Coronary artery (tissue), 2 donors: ENCODE measurements around the gene UTS2R.
A peak's percentile ranks its signal among the peaks of the same experiment; 100 is the strongest.

ENCODE experiments used
- DNase-seq: peaks from one replicate; pipeline ENCODE4 v3.0.0-alpha.2; 2017; ENCODE audit warnings: low spot score
- H3K27ac ChIP-seq, 2 donors: fragments of 200-600 bp; sonication (generic); one replicate each; pipeline ENCODE4 v1.5.1; 2016 to 2019
- H3K4me3 ChIP-seq: fragments of 200-600 bp; sonication (generic); 2 replicates; pipeline ENCODE4 v1.5.1; 2016; ENCODE audit warnings: mild to moderate bottlenecking, moderate library complexity
- CTCF ChIP-seq: fragments of 200-600 bp; sonication (generic); IDR thresholded peaks from one replicate; pipeline ENCODE4 v1.5.1; 2019; ENCODE audit warnings: antibody characterized with exemption

UTS2R gene

GRCh38 chr17:82416264-82416663 lies 44.7 kb downstream of the UTS2R start:
- no peak for TF ChIP-seq CTCF
- H3K27ac ChIP-seq, result no peak overlapping the region
- H3K4me3 ChIP-seq, result no peak overlapping the region
- no peak for DNase-seq

GRCh38 chr17:82416771-82417170 lies 45.2 kb downstream of the UTS2R start:
- no peak for TF ChIP-seq CTCF
- Histone ChIP-seq H3K4me3 (no peak overlapping the region), H3K27ac (no peak overlapping the region)
- DNase-seq, result no peak

- Histone ChIP-seq H3K27ac (peak within 1 kb of the TSS; percentile 78 to 92), H3K4me3 (peak within 1 kb of the TSS; percentile 84)
- peak; percentile 86 for DNase-seq
- no peak for TF ChIP-seq CTCF
Measured at GRCh38 chr17:82418001-82418986, 46.7 kb downstream of the UTS2R start, which contains the start of the genes HEXD and OGFOD3. Gene HEXD (plus strand): TSS chr17:82418347. CDS start chr17:82419800, 1,453 bp downstream. Gene OGFOD3 (minus strand): TSS chr17:82418586. CDS start chr17:82418485, 101 bp downstream.

GRCh38 chr17:82419540-82419939 lies 48.0 kb downstream of the UTS2R start:
- H3K4me3 ChIP-seq, result peak overlapping the region; percentile 84
- H3K27ac ChIP-seq, result no peak overlapping the region
- DNase-seq, result no peak
- TF ChIP-seq CTCF, result no peak

- Histone ChIP-seq H3K4me3 (no peak overlapping the region), H3K27ac (no peak overlapping the region)
- DNase-seq, result no peak
- no peak for TF ChIP-seq CTCF
Measured at GRCh38 chr17:82424001-82424862, 52.7 kb downstream of the UTS2R start.

- DNase-seq, result no peak
- H3K27ac ChIP-seq, result no peak overlapping the region
- TF ChIP-seq CTCF, result no peak
- H3K4me3 ChIP-seq, result no peak overlapping the region
Measured at GRCh38 chr17:82424863-82425159, 53.2 kb downstream of the UTS2R start.
